Measurements from ENCODE around the gene TNKS2.
A peak's percentile ranks its signal among the peaks of the same experiment; 100 is the strongest.
"Not testable (repeated sequence)": the region's sequence is repeated elsewhere in the genome, so short reads cannot be mapped to it uniquely, and the experiment has no call there.

Gene TNKS2

DNA sequence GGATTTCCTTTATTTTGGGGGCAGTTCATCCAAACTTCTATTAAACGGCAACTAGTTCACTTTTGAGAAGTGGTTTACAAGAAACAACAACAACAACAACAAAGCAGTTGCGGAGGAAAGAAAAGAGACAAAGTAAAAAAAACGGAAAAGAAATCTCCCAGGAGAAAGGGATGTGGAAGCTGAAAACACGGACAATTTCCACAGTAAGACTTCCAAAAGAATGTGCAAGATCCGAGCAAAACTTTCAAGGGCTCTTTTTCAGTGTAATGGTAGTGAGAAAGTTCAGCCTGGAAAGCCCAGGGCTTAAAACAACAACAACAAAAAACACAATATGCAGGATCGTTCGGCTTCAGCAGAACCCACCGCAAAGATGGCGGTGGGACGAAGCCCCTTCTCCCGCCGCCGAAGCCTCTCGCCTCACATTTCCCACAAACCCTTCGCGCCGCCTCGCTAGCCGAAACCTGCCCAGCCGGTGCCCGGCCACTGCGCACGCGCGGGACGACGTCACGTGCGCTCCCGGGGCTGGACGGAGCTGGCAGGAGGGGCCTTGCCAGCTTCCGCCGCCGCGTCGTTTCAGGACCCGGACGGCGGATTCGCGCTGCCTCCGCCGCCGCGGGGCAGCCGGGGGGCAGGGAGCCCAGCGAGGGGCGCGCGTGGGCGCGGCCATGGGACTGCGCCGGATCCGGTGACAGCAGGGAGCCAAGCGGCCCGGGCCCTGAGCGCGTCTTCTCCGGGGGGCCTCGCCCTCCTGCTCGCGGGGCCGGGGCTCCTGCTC, at the start of gene TNKS2:
Gene TNKS2, plus strand, starts transcription at position 553 of the 775 bp plus-strand sequence. CDS start 265 bp downstream, outside the sequence.
- peak; percentile 91 for DNase-seq

DNA sequence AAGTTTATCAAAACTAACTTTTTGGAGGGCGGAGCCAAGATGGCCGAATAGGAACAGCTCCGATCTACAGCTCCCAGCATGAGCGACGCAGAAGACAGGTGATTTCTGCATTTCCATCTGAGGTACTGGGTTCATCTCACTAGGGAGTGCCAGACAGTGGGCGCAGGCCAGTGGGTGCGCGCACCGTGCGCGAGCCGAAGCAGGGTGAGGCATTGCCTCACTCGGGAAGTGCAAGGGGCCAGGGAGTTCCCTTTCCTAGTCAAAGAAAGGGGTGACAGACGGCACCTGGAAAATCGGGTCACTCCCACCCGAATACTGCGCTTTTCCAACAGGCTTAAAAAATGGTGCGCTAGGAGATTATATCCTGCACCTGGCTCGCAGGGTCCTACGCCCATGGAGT, 48.6 kb upstream of the TNKS2 start:
- not testable (repeated sequence) for DNase-seq

DNA sequence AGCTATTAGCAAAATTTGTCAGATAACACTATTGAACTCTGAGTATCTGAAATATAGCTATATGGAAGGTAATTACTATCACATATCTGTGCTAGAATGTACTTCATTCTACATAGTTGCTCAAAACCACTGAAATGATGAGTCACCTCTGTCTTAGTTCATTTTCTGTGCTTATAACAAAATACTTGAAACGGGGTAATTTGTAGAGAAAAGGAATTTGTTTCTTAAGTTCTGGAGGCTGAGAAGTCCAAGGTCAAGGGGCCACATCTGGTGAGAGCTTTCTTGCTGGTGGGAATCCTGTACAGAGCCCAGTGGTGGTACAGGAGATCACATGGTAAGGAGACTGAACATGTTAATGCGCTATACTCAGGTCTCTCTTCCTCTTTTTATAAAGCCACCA, 41.9 kb upstream of the TNKS2 start:
- no peak for DNase-seq

DNA sequence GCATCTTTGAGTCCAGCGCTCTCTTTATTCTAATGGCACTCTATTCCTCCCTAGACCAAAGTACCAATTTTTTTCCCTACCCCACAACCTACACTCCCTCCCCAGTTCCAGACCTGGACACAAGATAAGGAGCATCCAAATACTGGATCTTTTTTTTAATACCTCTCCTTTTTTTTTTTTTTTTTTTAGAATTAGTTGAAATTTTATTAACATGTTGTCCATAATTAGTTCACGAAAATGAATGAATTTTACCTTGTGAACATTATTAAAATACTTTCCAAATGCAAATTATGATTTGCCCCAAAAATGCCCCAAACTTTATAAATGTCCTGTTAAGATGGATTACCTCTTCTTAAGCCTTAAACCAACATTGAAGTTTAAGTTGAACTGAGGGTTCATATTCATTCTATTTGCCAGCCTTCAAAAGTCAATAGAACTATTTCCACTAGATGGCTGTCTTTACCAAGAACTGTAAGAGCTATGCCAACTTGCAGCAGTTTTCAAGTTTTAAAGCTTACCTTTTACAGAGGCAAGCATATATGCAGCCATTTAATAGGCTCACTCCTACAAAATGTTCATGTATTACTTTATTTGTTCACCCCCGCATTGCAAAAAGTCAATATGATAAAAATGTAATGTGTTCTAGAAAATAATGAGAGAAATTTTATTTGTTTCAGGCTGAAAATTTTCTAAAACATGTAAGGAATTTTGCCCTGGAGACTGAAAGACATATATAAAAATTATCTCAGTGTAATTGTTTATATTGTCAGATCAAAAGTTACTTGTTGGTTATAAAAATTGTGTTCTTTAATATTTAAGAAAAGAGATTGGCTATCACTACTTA, 39.7 kb upstream of the TNKS2 start:
- DNase-seq = no peak

DNA sequence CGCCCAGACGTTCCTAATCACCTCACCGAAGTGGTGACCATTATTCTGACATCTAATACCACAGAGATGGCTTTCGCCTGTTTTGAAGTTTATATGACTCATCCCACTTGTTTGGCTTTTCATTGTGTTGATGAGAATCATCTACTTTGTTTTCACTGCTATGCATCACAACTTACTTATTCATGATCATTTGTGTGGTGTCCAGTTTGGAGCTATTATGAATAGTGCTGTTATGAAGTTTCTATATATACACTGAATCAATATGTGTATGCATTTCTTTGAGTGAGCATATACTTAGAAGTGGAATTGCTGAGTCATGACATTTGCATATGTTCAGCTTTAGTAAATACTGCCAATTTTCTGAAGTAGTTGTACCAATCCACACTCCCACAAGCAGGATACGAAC, 38.6 kb upstream of the TNKS2 start:
- no peak for DNase-seq

DNA sequence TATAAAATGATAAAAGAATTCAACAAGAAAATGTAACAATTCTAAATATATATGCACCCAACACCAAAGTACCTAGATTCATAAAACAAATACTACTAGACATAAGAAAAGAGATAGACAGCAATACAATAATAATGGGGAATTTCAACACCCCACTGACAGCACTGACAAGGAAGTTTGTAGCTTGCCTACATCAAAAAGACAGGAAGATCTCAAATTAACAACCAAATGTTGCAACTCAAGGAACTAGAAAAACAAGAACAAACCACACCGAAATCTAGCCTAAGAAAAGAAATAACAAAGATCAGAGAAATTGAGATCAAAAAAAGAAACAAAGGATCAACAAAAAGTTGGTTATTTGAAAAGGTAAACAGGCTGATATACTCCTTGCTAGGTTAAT, 36.5 kb upstream of the TNKS2 start:
- no peak for DNase-seq

DNA sequence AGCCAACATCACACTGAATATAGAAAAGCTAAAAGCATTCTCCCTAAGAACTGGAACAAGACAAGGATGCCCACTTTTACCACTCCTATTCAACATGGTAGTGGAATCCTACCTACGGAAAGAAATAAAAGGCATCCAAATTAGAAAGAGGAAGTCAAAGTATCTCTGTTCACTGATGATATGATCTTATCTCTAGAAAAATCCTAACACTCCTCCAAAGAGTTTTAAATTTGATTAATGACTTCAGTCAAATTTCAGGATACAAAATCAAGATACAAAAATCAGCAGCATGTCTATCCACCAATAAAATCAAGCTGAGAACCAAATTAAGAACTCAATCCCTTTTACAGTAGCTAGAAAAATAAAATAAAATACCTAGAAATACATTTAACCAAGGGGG, 35.3 kb upstream of the TNKS2 start:
- DNase-seq = no peak

DNA sequence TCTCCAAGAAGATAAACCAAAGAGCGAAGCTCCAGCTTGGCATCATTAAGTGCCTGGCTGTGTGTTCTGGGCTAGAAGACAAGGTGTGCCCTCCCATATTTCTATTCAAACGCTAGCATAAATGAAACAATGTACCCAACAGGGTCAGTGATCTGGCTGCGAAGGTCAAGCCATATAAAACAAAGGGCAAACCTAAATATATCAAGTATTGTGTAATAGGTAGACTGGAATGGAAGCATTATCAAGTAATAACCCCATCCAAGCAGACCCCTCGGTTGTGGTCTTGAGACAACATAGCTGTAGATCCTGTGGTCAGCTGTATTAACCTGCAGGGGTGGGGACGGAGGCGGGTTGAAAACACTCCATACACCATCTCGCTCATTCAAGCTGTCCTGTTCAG, 31.6 kb upstream of the TNKS2 start:
- DNase-seq = no peak

DNA sequence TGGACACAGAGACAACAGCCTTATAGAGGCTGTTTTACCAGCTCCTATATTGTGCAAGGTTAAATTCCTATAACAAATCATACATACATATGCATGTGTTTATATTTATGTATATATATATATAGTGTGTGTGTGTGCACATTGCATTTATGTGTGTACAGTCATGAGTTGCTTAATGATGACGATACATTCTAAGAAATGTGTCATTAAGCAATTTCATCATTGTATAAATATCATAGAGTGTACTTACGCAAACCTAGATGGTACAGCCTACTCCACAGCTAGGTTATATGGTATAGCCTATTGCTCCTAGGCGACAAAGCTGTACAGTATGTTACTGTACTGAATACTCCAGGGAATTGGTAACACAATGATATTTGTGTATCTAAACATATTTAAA, 30.1 kb upstream of the TNKS2 start:
- no peak for DNase-seq

DNA sequence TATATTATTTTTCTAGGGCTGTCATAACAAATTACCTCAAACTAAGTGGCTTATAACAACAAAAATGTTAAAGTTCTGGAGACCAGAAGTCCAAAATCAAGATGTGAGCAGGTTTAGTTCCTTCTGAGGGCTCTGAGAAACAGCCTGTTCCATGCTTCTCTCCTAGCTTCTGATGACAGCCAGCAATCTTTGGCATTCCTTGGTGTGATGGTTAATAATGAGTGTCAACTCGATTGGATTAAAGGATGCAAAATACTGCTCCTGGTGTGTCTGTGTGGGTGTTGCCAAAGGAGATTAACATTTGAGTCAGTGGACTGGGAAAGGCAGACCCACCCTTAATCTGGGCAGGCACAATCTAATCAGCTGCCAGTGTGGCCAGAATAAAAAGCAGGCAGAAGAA, 26.3 kb upstream of the TNKS2 start:
- DNase-seq = no peak

DNA sequence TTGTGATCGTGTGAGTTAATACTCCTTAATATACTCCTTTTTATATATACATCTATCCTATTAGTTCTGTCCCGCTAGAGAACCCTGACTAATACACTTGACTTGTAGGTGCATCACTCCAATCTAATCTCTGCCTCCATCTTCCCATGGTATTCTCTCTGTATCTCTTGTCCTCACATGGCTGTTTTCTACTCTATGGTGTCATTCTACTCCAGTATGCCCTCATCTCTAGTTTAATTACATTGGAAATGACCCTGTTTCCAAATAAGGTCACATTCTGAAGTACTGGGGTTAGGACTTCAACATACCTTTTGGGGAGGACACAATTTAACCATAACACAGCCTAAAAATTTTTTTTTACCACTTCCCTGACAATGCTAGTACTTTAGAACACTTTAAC, 25.8 kb upstream of the TNKS2 start:
- no peak for DNase-seq

DNA sequence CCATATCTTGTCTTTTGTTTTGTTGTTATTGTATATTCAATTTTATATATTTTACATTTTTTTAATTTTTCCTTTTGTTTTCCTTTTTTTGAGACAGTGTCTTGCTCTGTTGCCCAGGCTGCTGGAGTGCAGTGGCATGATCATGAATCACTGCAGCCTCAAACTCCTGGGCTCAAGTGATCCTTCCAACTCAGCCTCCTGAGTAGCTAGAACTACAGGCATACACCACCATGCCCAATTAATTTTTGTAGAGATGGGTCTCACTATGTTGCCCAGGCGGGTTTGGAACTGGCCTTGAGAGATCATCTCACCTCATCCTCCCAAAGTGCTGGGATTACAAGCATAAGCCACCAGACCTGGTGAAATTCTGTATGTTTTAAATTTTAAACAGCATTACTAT, 25.4 kb upstream of the TNKS2 start:
- no peak for DNase-seq

DNA sequence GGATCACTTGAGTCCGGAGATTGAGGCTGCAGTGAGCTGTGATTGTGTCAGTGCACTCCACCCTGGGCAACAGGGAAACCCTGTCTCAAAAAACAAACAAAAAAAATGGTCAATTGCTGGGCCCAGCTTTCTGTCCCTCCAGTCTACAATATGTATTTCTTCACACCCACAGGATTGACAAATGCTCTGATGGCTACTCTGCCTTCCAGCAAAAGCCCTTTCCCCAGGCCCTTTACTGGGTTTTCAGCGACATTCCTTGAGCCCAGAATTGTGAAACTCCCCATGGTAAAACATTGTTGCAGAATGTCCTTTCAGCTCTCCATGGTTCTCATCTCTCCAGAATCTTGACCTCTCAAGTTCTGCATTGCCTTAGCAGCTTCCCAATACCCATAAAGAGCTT, 23.7 kb upstream of the TNKS2 start:
- no peak for DNase-seq

DNA sequence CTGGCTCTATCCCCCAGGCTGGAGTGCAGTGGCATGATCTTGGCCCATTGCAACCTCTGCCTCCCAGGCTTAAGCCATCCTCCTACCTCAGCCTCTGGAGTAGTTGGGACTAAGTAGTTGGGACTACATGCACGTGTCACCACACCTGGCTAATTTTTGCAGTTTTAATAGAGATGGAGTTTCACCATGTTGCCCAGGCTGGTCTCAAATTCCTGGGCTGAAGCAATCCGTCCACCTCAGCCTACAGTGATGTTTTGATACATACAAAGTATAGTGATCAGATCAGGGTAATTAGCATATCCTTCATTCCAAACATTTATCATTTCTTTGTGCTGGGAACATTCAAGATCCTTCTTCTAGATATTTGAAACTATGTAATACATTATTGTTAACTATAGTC, 22.5 kb upstream of the TNKS2 start:
- DNase-seq = no peak

DNA sequence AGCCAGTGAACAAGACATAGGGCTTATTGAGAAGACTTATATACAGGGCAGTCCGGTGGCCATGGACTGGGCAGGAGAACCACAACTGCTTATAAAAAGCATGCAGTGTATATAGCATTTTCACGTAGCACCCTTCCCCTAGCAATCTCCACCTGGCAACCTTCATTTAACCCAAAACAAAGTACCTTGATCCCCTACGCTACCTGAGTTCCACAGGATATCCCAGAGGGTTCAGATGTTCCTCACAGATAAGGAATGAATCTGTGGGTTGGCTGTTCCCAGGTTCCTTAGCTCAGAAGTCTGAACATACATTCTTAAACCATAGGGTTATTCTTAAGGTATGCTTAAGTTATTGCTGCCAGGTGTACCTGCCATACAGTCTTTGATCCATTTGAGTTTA, 22.0 kb upstream of the TNKS2 start:
- no peak for DNase-seq

DNA sequence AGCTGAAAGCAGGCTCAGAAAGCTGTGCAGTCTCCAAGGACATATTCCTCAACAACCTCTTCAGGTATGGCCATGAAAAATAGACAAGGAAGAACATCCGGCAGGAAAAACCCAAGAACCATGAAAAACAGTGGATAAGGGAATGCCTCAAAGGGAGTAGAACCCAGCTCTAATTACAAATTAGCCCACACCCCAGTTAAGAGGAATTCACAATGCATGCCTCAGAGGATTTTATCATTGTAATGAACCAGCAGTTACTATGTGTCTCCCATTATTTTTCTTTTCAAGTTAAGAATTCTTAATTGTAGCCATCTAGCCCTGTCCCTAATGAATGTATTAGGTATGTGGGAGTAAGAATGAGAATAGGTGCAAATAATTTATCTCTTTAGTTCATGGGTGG, 19.7 kb upstream of the TNKS2 start:
- DNase-seq = no peak

DNA sequence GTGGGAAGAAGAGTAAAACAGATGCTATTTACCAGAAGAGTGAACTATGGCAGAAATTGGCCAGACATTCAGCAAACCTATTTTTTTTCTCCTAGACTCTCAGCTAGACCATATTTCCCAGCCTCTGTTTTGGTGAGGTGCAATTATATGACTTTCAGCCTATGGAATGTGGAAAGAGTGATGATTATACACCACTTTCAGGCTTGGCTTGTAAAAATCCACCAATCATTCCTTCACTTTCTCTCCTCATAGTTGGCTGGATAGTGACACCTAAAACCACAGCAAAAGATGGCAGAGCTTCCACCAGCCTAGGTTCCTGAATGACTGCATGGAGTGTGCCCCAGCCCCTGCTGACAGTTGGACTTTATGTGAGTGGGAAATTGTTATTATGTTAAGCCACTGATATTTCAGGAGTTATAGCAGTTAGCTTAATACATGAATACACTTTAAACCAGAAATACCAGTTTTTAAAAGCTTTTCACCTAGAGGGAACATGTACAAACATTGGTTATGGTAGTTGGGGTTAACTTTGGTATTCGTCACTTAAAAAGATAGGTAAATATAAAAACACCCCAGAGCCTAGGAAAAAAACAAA, 19.1 kb upstream of the TNKS2 start:
- no peak for DNase-seq

DNA sequence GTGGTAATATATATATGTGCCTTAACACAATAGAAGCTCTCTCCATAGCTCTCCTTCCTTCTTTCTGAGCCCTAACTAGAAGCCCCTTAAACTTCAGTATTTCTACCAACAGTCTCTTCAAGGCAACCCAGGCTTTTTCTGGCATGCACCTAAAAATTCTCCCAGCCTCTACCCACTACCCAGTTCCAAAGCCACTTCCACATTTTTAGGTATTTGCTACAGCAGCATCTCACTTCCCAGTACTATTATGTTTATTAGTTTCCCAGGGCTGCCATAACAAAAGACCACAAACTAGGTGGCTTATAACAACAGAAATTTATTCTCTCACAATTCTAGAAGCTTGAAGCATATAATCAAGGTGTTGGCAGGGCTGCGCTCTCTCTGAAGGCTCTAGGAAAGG, 15.7 kb upstream of the TNKS2 start:
- DNase-seq = no peak

DNA sequence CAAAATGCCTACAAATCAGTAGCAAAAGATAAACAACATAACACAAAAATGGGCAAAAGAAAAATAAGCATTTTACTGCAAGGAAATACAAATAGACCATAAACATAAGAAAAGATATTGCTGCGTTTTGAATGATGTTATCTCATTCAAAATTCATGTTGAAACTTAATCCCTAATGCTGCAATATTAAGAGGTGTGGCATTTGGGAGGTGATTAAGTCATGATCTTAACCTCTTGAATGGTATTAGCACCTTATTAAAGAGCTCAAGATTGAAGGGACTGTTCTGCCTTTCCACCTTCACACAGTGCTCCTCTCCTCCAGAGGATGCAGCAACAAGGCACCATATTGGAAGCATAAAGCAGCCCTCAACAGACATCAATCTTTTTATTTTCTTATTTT, 12.4 kb upstream of the TNKS2 start:
- DNase-seq = no peak

DNA sequence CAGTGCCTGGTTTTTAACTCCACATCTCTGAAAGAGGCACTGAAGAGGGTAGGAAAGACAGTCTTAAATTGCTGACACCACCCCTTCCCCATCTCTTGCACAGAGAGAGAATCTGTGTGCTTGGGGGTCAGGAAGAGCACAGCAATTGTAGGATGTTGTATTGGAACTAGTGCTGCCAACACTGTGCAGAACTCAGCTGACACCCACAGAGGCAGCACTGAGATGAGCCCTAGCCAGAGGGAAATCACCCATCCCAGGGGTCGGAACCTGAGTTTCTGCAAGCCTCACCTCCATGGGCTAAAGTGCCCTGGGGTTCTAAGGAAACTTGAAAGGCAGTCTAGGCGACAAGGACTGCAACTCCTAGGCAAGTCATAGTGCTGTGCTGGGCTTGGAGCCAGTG, 11.0 kb upstream of the TNKS2 start:
- no peak for DNase-seq

DNA sequence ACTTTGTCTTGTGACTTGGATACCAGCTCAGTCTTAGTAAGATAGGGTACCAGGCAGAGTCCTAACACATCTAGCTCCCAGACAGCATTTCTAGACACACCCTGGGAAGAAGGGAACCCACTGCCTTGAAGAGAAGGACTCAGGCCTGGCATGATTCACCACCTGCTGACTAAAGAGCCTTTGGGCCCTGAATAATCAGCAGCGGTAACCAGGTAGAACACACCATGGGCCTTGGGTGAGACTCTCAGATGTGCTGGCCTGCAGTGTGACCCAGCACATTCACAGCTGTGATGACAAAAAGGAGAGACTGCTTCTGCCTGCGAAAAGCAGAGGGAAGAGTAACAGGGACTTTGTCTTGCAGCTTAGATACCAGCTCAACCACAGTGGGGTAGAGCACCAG, 10.4 kb upstream of the TNKS2 start:
- DNase-seq = no peak

DNA sequence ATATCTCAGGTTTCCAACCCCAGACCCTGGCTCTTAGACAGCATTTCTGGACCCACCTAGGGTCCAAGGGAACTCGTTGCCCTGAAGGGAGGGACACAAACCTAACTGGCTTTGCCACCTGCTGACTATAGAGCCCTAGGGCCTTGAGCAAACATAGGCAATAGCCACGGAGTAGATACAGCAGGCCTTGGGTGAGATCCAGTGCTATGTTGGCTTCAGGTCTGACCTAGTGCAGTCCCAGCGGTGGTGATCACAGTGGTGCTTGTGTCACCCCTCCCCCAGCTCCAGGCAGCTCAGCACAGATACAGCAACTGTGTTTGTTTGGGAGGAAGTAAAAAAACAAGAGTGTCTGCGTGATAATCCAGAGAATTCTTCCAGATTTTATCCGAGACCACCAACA, 9.7 kb upstream of the TNKS2 start:
- no peak for DNase-seq

DNA sequence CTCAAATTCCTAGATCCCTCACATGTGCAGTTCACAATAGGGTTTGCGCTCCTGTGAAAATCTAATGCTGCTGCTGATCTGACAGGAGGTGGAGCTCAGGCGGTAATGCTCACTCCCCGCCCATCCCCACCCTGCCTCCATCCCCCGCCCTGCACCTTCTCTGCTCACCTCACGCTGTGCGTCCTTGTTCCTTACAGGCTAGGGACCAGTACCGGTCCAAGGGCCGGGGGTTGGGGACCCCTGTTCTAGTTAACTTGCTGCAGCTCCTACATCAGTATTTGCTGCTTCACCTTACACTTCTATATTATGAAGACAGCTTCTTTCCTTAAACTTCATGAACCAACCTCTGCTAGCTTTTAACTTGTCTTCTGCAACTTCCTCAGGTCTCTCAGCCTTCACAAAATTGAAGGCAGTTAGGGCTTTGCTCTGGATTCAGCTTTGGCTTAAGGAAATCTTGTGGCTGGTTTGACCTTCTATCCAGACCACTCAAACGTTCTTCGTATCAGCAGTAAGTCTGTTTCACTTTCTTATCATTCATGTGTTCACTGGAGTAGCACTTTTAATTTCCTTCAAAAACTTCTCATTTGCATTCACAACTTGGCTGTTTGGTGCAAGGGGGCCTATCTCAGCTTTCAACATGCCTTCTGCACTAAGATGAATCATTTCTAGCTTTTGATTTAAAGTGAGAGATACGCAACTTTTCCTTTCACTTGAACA, 1.7 kb upstream of the TNKS2 start:
- DNase-seq = peak; percentile 44

All from activated CD8-positive, alpha-beta memory T cell treated with anti-CD3 and anti-CD28 coated beads, Interleukin-2, amount 50 U/mL, for 4 hours (primary cell).